Measurements from ENCODE around the gene ENSA.

DNA sequence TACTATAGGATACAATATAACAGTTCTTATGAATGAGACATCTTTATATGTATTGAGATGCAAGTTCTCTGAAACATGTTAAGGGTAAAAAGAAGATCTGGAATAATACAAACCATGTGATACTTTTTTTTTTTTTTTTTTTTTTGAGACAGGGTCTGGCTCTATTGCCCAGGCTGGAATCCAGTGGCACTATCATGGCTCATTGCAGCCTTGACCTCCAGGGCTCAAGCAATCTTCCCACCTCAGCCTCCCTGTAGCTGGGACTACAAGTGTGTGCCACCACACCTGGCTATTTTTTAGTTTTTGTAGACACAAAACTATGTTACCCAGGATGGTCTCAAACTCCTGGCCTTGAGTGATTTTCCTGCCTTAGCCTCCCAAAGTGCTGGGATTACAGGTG is 27.9 kb downstream of the ENSA start:
- TF ChIP-seq, protein P1, sequence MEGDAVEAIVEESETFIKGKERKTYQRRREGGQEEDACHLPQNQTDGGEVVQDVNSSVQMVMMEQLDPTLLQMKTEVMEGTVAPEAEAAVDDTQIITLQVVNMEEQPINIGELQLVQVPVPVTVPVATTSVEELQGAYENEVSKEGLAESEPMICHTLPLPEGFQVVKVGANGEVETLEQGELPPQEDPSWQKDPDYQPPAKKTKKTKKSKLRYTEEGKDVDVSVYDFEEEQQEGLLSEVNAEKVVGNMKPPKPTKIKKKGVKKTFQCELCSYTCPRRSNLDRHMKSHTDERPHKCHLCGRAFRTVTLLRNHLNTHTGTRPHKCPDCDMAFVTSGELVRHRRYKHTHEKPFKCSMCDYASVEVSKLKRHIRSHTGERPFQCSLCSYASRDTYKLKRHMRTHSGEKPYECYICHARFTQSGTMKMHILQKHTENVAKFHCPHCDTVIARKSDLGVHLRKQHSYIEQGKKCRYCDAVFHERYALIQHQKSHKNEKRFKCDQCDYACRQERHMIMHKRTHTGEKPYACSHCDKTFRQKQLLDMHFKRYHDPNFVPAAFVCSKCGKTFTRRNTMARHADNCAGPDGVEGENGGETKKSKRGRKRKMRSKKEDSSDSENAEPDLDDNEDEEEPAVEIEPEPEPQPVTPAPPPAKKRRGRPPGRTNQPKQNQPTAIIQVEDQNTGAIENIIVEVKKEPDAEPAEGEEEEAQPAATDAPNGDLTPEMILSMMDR (IDR thresholded peaks at IDR 0.05) = no peak
- TF ChIP-seq RELA (CRISPR knock-in tag; IDR thresholded peaks at IDR 0.05; ENCODE audit: borderline replicate concordance) (no peak), TP53 (CRISPR knock-in tag; IDR thresholded peaks at IDR 0.05) (no peak), ATF6 (CRISPR knock-in tag; IDR thresholded peaks at IDR 0.05) (no peak), TEAD4 (CRISPR knock-in tag; IDR thresholded peaks at IDR 0.05) (no peak), JUN (CRISPR knock-in tag; IDR thresholded peaks at IDR 0.05) (no peak), PREB (CRISPR knock-in tag; IDR thresholded peaks at IDR 0.05; ENCODE audit: borderline replicate concordance) (no peak)
- TF ChIP-seq, protein P2, sequence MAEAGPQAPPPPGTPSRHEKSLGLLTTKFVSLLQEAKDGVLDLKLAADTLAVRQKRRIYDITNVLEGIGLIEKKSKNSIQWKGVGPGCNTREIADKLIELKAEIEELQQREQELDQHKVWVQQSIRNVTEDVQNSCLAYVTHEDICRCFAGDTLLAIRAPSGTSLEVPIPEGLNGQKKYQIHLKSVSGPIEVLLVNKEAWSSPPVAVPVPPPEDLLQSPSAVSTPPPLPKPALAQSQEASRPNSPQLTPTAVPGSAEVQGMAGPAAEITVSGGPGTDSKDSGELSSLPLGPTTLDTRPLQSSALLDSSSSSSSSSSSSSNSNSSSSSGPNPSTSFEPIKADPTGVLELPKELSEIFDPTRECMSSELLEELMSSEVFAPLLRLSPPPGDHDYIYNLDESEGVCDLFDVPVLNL (CRISPR knock-in tag; IDR thresholded peaks at IDR 0.05; ENCODE audit: borderline replicate concordance, low read depth) = no peak

Measured in WTC11 (cell line).